ENCODE results near the gene TNRC6C.
A peak's percentile ranks its signal among the peaks of the same experiment; 100 is the strongest.
"Not testable (repeated sequence)": the region's sequence is repeated elsewhere in the genome, so short reads cannot be mapped to it uniquely, and the experiment has no call there.

Gene TNRC6C

DNA sequence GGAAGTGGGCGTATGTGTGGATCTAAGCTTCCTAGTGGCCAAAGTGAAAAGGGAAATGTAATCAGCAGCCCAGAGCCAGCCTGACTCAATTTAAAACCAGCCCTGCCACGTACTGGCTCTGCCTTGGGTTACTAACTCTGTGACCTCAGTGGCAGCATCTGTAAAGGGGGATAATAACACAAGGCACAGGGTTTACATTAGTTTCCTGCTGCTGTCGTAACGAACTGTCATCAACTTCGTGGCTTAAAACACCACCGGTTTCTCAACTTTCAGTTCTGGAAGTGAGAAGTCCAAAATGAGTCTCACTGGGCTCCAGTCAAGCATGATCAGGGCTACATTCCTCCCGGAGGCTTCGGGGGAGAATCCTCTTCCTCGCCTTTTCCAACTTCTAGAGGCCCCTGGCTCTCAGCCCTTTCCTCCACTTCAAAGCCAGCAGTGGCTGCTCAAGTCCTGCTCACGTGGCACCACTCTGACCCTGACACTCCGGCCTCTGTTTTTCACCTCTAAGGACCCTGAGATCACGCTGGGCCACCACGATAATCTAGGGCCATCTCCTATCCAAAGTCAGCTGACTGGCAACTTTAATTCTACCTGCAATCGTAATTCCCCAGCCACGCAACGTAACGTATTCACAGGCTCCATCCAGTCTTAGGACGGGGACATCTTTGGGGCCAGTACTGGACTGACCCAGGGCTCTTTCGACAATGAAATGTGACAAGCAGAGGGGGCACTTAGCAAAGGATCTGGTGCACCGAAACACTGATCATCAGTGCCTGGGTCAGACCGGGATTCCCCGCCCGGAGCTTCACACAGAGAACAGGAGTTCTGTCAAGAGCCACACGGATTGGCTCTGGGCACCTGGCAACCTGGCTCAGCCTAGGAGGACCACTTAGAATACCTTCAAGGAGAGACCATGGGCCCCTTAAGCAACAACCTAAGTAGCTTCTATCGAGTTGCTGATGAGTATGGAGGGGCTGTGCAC lies 155.6 kb downstream of the TNRC6C start:
- DNase-seq: no peak

DNA sequence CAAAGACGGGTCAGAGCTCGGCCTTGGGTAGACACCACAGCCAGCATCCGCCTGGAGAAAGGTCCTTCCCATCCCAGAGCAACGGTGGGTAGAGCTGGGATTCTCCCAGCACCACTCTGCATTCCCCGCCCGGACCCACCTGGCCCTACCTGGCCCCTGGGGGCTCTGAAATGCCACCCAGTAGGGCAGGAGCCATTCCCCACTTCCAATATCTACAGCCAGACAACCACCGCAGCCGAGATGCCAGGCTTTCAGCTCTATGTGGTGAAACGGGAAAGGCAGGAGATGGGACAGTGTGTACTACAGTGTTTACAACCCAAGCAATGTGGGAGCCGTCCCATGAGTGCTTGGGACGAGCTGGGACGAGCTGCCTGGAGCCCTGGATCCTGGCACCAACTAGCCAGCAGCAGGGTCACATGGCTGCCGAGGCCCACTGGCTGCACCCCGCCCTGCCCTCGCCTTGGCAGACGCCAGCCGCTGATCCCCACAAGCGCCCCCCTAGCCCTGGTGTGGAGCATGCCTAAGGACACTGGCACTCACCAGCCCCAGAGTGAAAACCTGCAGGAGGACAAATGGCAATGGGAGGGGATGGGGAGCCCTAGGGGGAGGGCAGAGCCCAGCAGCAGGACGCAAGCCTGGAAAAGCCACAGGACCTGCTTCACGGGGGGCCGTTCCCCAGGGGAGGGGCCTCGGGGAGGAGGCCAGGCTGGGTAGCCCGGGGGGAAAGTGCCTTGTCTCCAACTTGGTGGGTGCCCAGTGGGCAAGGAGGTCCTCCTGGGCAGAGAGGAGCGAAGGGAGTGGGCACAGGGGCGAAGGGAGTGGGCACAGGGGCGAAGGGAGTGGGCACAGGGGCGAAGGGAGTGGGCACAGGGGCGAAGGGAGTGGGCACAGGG lies 156.6 kb downstream of the TNRC6C start:
- DNase-seq: no peak

DNA sequence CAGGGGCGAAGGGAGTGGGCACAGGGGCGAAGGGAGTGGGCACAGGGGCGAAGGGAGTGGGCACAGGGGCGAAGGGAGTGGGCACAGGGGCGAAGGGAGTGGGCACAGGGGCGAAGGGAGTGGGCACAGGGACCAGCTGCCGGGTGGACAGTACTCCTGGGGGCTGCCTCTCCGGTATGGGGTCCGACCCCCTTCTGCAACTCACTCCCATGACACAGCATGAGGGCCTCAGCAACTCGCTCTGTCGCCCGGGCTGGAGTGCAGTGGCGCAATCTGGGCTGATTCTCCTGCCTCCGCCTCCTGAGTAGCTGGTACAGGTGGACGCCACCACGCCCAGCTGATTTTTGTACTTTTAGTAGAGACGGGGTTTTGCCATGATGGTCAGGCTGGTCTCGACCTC lies 157.3 kb downstream of the TNRC6C start:
- DNase-seq: not testable (repeated sequence)

DNA sequence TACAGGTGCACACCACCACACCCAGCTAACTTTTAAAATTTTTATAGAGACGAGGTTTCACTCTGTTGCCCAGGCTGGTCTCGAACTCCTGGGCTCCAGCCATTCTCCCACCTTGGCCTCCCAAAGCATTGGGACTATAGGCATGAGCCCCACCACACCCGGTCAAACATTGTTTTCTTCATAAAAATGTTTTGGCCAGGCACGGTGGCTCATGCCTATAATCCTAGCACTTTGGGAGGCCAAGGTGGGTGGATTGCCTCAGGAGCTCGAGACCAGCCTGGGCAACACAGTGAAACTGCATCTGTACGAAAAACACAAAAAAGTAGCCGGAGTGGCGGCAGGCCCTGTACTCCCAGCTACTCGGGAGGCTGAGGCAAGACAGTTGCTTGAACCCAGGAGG lies 157.9 kb downstream of the TNRC6C start:
- DNase-seq: no peak

DNA sequence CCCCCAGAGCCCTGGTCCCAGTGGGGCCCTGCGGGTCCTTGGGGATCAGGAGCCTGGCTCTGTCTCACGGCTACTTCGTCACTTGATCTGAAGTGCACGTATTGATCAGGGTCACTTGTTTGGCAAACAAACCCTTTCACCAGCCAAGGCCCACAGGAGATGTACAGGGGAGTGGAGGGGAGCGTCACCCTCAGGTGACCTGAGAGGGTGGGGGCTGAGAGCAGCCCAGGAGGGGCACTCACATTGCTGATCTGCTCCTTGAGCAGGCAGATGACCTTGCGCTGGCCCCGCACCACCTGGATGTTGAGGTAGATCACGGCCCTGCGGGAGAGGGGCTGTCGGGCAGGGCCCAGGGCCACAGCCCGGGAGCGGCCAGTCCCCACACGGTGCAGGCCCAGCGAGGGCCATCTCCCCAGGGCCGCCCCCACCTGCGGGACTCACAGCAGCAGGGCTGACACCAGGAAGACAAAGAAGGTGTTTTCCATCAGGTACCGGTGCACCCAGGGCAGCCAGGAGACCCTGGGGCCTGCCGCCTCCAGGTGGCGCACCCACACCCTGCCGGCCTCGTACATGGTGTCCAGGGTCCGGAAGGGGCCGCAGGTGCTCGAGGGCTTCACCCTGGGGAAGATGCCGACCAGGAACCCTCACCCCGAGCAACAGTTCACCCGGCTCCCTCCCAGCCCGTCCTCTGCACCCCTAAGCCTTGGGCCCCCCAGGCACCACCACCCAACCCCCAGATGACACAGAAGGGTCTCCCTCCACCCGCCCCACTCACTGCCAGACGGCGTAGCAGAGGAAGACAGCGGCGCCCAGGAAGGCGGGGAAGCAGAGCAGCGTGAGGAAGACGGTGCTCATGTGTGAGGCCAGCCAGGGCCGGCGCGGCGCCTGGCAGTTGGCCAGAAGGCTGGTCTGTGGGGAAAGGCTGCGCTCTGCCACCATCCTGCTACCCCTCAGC lies 158.8 kb downstream of the TNRC6C start:
- DNase-seq: peak; percentile 56 to 91

DNA sequence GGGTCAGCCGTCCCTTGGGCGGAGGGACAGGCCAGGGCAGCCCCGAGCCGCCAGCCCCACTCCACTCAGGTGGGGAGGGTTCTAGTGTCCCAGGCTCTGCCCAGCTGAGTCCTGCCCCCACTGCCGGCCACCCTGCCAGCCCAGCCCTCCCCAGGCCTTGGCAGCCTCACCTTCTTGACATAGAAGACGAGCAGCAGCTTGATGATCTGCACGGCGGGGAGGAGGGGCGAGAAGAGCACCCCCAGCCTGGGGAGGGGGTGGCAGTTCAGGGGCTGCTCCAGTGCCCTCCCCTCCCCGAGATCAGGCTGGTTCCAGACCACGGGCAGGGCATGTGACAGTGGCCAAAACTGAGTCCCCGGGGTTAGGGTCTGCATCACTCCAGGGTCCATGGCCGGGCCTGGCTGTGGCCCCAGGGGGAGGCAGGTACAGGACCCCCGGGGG lies 160.3 kb downstream of the TNRC6C start:
- DNase-seq: no peak

DNA sequence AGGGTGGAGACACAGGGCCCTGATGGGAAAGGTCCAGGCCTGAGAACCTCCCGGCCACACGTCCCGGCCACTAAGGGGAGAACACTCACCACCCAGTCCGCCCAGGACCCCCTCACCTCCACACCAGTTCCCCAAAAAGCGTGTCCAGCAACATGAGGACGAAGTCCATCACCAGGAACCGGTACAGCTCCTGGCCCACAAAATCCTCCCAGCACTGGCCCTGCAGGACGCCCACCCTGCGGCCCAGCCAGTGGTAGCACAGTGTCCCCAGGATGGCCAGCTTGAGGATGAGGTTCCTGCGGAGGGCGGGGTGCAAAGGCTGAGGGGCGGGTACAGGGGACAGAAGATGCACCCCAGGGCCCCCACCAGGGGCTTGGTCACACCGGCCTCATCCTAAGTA lies 162.0 kb downstream of the TNRC6C start:
- DNase-seq: no peak

DNA sequence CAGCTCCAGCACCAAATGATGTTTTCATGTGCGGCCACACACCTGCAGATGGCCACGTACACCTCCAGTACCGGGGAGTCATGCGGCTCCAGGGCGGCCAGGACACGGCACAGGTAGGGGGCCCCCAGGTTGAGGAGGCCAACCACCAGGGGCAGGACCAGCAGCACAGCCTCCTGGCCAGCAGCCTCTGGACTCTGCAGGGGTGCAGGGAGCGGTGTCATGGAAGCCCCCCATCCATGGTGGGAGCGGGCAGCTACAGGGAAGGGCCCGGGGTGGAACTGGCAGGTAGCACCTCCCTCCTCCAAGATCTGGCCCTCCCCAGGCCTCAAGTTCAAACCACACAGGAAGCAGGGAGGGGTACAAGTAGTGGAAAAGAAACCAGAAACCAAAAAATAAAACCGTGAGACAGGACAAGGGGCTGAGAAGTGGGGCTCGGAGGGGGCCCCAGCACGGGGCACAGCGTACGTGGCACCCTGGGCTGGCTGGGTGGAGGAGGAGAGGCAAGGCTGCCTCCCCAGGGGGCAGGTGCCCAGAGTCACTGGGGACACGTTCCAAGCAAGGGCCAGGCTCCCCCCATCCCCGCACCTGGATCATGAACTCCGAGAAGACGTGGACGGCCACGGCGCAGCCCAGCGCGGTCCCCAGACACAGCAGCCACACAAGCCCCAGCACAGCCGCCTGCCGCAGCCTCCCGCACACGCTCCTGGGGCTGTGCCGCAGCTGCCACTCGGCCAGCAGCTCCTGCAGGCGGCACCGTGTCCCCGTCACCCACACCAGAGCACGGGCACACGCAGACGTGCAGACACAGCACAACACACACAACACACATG lies 162.7 kb downstream of the TNRC6C start:
- no peak for DNase-seq

DNA sequence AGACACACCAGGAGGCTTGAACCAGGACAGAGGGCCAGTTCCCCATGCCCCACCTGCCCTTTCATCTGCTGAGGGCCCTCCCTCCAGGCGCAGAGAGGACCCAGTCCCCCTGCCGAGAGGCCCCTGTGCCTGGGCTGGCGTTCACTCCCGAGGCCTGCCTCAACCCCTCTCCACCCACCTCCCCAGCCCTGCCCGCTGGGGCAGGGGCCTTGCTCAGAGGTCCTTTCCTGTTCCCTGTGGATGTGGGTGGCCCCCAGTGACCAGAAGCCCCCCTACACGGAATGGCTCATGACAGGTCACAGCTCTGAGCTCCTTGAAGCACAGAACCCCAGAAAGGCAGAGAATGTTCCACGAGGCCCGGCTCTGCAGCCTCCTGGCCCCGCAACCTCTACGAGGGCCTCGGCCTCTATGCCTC lies 163.3 kb downstream of the TNRC6C start:
- DNase-seq: no peak

DNA sequence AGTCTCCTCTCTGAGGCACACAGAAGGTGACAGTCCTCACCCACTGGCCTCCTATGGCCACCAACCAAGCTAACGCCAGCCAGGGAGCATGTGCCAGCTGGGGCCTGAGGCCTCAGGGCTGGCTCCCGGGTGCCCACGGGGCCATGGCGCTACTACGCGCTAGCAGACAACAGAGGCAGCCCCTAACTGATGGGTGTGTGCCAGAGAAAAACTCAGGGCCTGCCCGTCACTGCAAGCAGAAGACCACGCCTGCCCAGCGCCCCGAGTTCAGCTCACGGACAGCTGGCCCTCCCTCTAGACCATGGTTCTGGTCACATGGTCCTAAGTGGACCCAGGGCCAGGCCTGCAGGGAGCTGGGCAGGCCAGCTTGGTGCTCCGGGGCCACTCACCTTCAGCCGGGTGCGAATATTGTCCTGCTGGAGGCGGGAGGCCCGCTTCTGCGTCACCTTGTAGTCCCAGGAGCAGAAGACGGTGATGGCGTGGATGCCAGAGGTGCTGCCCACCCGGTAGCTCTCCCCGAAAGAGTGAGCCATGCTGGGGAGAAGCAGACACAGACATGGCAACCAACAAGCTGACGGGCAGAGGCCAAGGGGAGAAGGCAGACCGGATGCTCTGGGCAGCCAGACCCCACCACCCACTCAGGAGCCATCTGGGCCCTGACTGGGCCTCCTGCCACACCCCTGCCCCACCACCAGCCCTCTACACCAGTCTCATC lies 163.9 kb downstream of the TNRC6C start:
- DNase-seq: no peak

DNA sequence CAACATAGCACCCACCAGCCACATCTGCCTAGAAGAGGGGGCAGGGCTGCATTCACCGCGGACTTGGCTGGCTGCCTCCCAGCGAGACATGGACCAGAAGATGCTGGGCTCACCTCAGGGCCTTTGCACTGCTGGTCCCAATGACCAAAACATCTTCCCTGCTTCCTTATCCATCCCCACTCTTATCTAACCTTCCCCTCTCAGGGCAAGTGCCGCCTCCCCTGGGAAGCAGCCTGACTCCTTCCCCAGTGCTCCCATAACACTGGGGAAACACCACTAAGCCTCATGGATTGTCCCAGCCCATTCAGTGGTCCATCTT lies 164.4 kb downstream of the TNRC6C start:
- no peak for DNase-seq

DNA sequence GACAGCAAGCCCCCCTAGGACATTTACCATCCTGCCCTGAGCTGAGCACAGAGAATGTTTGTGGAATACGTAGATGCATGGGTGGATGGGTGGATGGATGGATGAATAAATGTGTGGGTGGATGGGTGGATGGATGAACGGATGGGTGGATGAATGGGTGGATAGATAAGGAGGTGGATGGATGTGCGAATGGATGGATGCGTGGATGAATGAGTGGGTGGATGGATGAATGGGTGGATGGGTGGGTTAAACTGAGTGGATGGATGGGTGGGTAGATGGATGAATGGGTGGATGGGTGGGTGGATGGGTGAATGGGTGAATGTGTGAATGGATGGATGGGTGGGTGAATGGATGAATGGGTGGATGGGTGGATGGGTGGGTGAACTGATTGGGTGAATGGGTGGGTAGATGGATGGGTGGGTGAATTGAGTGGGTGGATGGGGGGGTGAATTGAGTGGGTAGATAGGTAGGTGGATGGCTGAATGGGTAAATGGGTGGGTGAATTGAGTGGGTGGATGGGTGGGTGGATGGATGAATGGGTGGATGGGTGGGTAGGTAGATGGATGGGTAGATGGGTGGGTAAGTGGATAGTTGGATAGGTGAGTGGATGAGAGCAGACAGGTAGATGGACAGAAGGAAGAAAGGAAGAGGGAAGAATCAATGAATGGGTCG lies 164.9 kb downstream of the TNRC6C start:
- no peak for DNase-seq

DNA sequence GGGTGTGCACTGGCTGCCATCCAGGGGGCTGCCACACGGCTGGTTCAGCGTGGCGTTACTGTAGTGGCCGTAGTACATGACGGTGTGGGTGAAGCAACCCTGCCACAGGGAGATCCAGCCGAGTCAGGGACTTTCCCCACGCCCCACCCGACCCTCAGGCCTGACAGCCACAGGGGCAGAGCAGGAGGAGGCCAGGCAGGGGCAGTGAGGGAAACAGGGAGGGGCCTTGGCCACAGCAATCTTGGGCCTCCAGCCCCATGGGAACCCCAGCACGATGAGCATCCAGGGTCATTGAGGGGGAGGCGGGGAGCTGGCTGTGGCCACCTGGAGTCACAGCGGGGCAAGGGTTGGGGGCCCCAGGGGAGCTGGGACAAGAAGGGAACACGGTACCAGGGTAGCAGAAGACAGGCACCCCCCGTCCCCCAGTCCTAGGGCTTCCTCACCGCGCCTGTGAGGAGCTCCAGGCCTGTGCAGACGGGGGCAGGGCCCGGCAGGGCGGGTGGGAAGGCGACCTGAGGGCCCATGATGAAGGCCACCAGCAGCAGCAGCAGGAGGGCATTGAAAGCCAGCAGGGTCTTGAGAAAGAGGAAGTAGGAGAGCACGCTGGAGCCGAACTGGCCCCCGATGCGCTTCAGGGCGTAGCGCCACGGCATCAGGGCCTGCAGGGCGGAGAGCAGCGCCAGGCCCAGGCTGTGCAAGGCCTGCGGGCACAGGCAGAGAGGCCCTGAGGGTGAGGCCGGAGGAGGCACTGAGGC lies 165.8 kb downstream of the TNRC6C start:
- no peak for DNase-seq

DNA sequence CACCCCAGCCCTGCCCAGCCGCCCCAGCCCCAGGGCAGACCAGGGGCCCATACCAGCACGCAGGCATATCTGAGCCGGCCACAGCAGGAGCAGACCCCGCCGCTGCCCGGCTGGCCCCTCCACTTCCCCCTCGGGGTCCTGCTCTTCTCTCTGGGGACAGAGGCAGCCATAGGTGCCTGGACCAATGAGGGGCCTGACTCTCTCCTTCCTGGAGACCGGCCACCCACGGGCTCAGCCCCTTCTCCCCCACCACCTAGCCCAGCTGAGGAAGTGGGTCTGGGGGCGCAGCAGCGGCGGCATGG lies 166.3 kb downstream of the TNRC6C start:
- DNase-seq: no peak

DNA sequence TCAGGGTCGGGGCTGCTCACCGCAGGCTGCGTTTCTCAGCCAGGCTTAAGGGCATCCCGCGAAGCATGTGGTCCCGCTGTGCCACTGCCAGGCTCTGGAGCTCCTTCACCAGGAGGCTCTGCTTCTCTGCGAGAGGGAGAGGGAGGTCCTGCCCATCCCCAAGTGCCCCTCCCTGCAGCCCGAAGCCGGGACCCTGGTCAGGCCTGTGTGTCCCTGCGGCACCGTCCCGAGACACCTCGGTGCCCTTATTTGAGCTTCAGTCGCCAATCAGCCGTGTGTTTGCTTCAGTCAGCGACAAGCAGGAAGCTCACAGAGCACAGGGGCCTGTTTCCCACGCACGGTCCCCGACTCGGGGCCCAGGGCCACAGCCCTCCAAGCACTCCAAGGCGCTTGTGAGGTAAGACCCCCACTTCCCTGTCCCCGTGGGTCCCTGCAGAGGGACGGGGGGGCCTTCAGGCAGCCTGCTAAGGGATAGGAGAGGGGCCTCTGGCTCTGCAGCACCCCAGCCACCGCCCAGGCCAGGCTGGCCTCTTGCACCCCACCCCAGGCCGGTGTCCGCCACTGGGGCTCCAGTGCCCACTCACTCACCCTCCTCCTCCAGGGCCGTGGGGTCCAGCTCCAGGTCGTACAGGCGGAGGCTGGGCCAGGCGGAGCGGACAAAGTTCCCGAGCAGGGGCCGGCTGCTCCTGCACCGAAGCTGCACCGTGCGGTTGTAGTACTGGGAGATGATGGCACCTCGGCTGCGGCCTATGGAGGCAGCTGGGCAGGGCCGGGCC lies 166.8 kb downstream of the TNRC6C start:
- DNase-seq: peak in 1 of 2 experiments; percentile 21

DNA sequence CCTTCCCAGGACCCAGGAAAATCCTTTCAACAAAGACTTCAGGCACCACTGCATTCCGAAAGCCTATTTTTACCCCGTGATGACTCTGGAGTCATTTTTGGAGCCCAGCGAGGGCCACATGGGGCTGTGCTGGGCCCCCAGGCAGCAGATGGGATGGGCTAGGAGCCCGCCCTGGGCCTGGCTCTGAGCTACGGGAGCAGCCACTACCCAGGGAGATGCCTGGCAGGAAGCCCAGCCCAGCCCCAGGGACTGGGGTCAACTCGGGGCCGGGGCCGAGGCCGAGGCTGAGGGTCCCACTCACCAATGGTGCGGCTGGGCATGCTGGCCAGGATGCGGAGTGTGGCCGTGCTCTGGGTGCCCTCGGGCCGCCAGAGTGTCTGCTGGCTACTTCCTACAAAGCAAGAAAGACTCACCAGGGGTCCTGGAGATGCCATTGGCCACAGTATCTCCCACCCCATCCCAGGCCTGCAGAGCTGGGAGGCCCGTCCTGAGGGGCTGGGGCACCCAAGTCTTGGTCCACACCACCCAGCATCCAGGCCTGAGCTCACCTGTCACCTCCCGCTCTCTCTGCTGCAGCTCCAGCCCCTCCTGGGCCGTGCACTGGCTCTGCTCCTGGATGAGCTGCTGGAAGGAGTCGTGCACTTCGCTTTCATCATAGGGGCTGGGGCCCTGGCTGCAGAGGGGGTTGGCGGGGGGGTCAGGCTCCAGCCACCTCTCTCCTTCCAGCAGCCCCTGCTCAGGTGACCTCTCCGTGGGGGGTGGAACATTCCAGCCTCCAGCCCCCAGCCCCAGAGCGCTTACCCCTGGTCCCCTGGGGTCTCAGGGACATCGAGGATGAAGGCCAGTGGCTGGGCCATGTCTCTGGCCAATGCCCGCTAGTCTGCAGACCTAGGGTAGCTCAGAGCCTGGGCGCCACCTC lies 167.7 kb downstream of the TNRC6C start:
- no peak for DNase-seq

DNA sequence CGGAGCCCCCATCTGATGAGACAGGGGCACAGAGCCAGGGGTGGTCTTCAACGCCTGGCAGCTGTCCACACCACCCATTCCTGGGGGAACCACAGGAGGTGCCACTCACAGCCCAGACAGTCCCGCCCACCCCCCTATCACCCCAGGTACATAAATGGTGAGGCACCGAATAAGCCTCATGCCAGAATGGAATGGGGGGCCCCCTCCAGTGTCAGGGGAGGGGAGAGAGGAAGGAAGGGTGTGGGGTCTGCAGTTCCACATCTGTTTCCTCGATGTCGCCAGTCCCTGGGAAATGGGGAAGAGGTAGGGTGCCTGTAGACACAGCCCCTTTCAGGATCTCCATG lies 168.4 kb downstream of the TNRC6C start:
- DNase-seq: no peak
